H1 (cell line): ENCODE results near the gene GIPR.

Source experiments
- CTCF ChIP-seq, 3 experiments: IDR thresholded peaks; 1 replicate in 2 of 3; 2 replicates in 1 of 3; pipeline versions ENCODE4 v1.5.1 to v1.6.1; 2011; ENCODE audit warnings: low read length in 3 of 3, mild to moderate bottlenecking in 3 of 3, inconsistent platforms in 2 of 3, low read depth in 1 of 3, moderate library complexity in 1 of 3; ENCODE audit not compliant: insufficient read depth in 1 of 3; ENCODE audit errors: control extremely low read depth in 1 of 3
- EP300 ChIP-seq, 2 experiments: IDR thresholded peaks; 1 replicate in 1 of 2; 2 replicates in 1 of 2; pipeline ENCODE4 v1.6.1; 2011 to 2012; ENCODE audit warnings: low read depth in 2 of 2, low read length in 2 of 2, mild to moderate bottlenecking in 2 of 2, borderline replicate concordance in 1 of 2, inconsistent platforms in 1 of 2, moderate library complexity in 1 of 2
- JUND ChIP-seq: IDR thresholded peaks from 2 replicates; pipeline ENCODE4 v1.6.1; 2011; ENCODE audit warnings: mild to moderate bottlenecking, improper control_type of control experiment, low read length
- POLR2AphosphoS5 ChIP-seq: IDR thresholded peaks from 2 replicates; pipeline ENCODE4 v1.6.1; 2011; ENCODE audit warnings: low read depth, low read length
- SIN3A ChIP-seq, 2 experiments: IDR thresholded peaks in 1 of 2; conservative IDR thresholded peaks in 1 of 2; 2 replicates each; pipeline ENCODE4 v1.6.1; 2011 to 2012; ENCODE audit warnings: low read length in 2 of 2, improper control_type of control experiment in 1 of 2, low read depth in 1 of 2, mild to moderate bottlenecking in 1 of 2

DNA sequence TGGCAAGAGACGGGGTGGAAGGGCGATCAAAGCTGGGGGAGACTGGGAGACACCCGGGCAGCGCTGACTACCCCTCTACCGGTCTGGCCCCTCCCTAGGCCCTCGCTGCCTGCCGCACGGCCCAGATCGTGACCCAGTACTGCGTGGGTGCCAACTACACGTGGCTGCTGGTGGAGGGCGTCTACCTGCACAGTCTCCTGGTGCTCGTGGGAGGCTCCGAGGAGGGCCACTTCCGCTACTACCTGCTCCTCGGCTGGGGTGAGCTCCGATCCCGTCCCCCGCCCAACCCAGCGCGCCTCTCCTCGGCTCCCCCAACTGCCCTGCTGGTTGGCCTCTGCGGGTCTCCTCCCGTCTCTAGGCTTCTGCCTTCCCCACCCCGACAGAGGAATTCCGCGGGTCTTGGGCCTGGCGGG, 8.8 kb downstream of the GIPR start:
- TF ChIP-seq CTCF (IDR thresholded peaks at IDR 0.05; ENCODE audit: control extremely low read depth in 1 of 3, insufficient read depth in 1 of 3, low read depth in 1 of 3, low read length in 3 of 3) (no peak), JUND (no peak; the same call in 1 of the 2 replicates), EP300 (IDR thresholded peaks at IDR 0.05; ENCODE audit: borderline replicate concordance in 1 of 2, low read depth in 2 of 2, low read length in 2 of 2) (no peak), POLR2AphosphoS5 (no peak), SIN3A (conservative IDR thresholded peaks at IDR 0.05 in 1 of 2, IDR thresholded peaks at IDR 0.05 in 1 of 2; ENCODE audit: low read depth in 1 of 2, low read length in 2 of 2) (no peak)
